Ascending aorta (tissue), 2 donors: ENCODE measurements around the gene IL22RA2. TPM values are rescaled to one million over a fixed set of nuclear protein-coding genes. Genes with fewer than 3 reads are reported as not detected.

Source experiments
- DNase-seq, 2 donors: peaks; one replicate each; pipeline ENCODE4 v3.0.0-alpha.2; 2019; ENCODE audit warnings: low spot score in 2 of 2
- H3K27ac ChIP-seq, 2 donors: fragments of 200-600 bp; sonication (generic); one replicate each; pipeline ENCODE4 v1.5.1; 2016 to 2017; ENCODE audit warnings: mild to moderate bottlenecking in 1 of 2
- H3K27me3 ChIP-seq: fragments of 200-600 bp; sonication (generic); one replicate; pipeline ENCODE4 v1.5.1; 2017
- H3K36me3 ChIP-seq, 2 donors: fragments of 200-600 bp; sonication (generic); one replicate each; pipeline ENCODE4 v1.5.1; 2016
- H3K4me1 ChIP-seq, 2 donors: fragments of 200-600 bp; sonication (generic); one replicate each; pipeline ENCODE4 v1.5.1; 2016 to 2017; ENCODE audit warnings: mild to moderate bottlenecking in 1 of 2
- H3K4me3 ChIP-seq, 2 donors: fragments of 200-600 bp; sonication (generic); one replicate each; pipeline ENCODE4 v1.5.1; 2016 to 2017; ENCODE audit warnings: mild to moderate bottlenecking in 1 of 2
- H3K9me3 ChIP-seq, 2 donors: fragments of 200-600 bp; sonication (generic); one replicate each; pipeline ENCODE4 v1.5.1; 2016
- intact Hi-C: fragments of 100-400 bp; cut with DNase I; formaldehyde crosslinking; loops from one replicate; pipeline ENCODE4 v1.15.1; 2023
- total RNA-seq: library from RNA; depleted of rRNA; stranded (reverse); fragments of >200 nt; gene quantifications from one replicate; pipeline ENCODE4 v1.1.0, GENCODE V29; 2016
- TF ChIP-seq, protein P1 (sequence below), 3 experiments: fragments of 200-600 bp in 2 of 3; fragments of 450-650 bp in 1 of 3; sonication (generic) in 2 of 3; IDR thresholded peaks; one replicate each; pipeline ENCODE4 v1.5.1; 2016 to 2019; ENCODE audit warnings: antibody characterized with exemption in 3 of 3, mild to moderate bottlenecking in 1 of 3, moderate library complexity in 1 of 3

IL22RA2 gene
- total RNA-seq, 1 donor from 2014 or later, result not detected

DNA sequence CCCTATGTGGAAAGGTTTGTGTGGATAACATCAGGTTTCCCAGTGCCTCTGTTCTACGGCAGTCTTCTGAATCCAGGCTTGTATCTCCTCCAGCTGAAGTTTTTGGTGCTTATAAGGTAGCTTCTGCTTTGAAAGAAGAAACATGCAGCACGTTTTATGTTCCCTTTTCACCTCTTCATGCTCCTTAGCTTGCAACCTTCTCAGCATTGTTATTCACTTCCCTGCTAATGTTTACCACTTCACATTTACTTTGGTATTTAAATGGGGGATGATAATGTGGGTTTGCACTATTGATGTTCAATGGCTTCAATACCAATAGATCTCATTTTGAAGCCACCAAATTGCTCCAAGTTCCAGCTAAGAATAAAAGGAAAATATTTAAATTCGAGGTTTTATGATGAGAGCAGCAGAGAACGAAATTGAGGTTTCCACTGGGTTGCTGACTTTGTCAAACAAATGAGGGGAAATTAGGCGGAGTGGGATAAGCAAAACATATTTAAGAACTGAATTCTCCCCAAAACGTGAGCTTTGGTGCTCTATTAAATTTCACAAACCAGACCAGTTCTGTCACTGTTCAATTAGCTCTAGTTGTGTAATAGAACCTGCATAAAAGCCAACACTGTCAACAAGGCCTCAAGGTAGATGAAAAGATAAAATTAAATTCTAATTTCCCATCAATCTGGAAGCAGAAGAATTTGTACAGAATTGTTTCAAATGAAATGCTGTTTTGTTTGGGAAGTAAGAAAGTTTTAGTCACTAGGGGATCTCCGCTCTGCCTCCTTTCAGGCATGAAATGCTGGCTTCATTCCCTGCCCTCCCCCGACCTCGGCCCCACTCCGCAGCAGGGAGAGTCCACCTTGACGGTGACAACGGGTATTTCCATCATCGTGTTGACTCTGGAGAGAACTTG, 1.4 kb downstream of the IL22RA2 start:
- H3K27ac ChIP-seq, result no peak overlapping the region
- TF ChIP-seq, protein P1, sequence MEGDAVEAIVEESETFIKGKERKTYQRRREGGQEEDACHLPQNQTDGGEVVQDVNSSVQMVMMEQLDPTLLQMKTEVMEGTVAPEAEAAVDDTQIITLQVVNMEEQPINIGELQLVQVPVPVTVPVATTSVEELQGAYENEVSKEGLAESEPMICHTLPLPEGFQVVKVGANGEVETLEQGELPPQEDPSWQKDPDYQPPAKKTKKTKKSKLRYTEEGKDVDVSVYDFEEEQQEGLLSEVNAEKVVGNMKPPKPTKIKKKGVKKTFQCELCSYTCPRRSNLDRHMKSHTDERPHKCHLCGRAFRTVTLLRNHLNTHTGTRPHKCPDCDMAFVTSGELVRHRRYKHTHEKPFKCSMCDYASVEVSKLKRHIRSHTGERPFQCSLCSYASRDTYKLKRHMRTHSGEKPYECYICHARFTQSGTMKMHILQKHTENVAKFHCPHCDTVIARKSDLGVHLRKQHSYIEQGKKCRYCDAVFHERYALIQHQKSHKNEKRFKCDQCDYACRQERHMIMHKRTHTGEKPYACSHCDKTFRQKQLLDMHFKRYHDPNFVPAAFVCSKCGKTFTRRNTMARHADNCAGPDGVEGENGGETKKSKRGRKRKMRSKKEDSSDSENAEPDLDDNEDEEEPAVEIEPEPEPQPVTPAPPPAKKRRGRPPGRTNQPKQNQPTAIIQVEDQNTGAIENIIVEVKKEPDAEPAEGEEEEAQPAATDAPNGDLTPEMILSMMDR (IDR thresholded peaks at IDR 0.05), result no peak
- no peak overlapping the region for H3K4me3 ChIP-seq
- H3K4me1 ChIP-seq, result no peaks in the 10 kb centered on the region
- no peaks in the 10 kb centered on the region for H3K27me3 ChIP-seq
- H3K9me3 ChIP-seq, result no peaks in the 10 kb centered on the region
- intact Hi-C loops, result no loop called here
- DNase-seq, result no peak
- no peaks in the 10 kb centered on the region for H3K36me3 ChIP-seq

DNA sequence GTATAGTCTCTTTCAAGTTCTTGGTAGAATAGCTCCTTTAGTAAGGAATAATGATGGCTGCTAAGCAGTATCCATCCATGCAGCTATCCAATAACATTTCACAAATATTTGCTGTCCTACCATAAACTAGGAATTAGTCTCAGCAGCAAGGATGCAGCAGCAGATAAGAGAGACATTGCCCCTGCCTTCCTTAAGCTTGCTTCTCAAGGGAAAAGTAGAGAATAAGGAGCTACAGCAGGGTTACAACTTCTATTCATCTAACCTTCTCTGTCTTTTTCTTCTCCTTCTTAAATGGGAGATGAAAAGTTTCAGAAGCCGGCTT, 2.4 kb downstream of the IL22RA2 start:
- TF ChIP-seq, protein P1 (IDR thresholded peaks at IDR 0.05), result no peak
- no peak for DNase-seq
- H3K27me3 ChIP-seq, result no peaks in the 10 kb centered on the region
- no peak overlapping the region for H3K4me3 ChIP-seq
- H3K4me1 ChIP-seq, result no peaks in the 10 kb centered on the region
- no peak overlapping the region for H3K27ac ChIP-seq
- H3K36me3 ChIP-seq, result no peaks in the 10 kb centered on the region
- no peaks in the 10 kb centered on the region for H3K9me3 ChIP-seq
- intact Hi-C loops, result no loop called here

DNA sequence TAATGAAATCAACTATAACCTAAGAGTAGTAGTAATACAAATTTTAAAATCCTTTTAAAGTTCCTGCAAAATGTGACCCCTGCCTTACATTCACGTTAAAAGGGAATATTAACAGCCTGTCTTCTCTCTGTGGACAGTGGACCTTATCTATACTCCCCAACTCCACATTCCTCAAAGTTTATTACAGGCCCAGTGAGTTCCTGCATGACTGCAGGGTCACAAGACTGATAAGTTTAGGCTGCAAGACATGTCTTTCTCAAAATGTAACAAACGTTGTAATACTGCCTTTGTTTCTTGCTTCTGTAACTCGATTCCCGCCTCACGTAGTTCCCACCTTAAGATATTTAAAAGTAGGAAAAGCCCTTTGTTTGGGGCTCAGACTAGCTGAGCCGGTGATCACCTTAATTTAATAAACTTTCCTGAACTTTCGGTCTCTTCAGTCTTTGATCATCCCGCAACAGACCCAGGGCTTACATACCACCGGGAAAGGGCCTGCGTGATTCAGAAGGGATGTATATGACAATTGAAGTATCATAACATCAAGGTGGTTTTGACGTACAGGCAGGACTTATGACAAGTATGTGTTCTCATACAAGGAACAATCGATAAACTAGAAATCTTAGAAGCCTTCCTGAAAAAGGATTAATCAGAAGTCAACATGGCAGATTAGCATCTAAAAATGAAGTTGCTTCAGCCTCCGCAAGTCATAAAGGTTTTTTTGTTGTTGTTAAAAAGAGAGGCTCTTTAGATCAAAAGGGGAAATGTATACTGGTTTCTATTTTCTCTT, 3.0 kb downstream of the IL22RA2 start:
- Histone ChIP-seq H3K36me3 (no peaks in the 10 kb centered on the region), H3K9me3 (no peaks in the 10 kb centered on the region), H3K27me3 (no peaks in the 10 kb centered on the region), H3K27ac (no peak overlapping the region), H3K4me3 (no peak overlapping the region), H3K4me1 (no peaks in the 10 kb centered on the region)
- intact Hi-C loops, result no loop called here
- TF ChIP-seq, protein P1 (IDR thresholded peaks at IDR 0.05), result no peak
- no peak for DNase-seq

DNA sequence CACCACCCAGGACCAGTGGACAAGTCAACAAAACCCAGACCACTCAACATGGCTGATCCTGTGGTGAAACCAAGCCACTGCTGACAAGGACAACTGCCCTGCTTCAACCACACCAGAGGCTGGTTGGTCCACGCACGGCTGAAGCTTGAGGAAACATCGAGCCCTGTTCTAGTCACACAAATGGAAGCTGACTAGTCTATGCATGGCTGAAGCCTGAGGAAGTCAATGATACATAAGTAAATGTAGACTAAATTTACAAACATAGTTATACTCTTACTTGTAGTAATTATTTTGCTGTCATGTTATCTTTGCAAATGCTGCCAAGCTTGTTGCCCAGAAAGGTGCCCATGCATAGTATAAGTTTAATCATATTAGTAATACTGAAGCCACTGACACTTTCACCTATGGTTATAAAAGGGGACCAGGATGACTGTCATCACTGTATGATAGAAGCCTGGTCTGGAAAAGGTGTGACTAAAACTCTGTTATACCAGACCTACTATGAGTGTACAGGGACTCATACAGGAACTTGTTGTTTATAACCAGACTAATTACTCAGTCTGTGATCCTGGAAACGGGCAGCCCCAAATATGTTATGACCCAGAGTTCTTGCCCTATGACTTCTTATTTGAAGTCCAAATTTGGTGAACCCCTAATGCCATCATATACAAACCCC, 5.6 kb downstream of the IL22RA2 start:
- Histone ChIP-seq H3K27ac (no peak overlapping the region), H3K4me3 (no peak overlapping the region), H3K9me3 (no peaks in the 10 kb centered on the region), H3K36me3 (no peaks in the 10 kb centered on the region), H3K27me3 (no peaks in the 10 kb centered on the region), H3K4me1 (no peaks in the 10 kb centered on the region)
- intact Hi-C loops, result no loop called here
- TF ChIP-seq, protein P1 (IDR thresholded peaks at IDR 0.05), result no peak
- DNase-seq, result no peak

DNA sequence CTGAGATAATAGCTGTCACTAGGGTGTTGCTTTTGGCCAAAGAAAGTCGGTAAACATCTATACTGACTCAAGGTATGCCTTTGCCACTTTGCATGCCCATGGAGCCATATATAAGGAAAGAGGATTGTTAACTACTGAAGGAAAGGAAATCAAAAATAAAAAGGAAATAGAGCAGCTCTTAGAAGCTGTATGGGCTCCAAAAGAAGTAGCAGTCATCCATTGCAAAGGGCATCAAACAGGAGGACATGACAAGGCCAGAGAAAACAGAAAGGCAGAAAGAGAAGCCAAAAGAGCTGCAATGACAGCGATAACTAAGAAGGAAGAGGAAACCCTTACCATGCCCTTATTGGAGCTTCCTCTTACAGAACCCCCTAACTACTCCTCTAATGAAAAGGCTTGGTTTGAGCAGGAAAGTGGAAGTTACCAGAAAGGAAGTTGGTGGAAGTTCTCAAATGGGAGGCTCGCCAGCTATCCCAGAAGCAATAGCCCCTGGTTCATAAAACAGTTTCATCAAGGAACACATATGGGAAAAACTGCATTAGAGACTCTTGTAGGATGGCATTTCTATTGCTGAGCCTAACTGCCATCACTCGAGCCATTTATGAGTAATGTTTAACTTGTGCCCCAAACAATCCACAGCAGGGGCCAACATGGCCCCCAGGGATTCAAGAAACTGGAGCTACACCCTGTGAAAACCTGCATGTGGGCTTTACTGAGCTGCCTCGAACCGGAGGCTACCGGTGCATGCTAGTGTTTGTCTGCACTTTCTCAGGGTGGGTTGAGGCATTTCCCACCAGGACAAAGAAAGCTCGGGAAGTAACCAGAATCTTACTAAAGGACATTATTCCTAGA, 7.0 kb downstream of the IL22RA2 start:
- no peak overlapping the region for H3K27ac ChIP-seq
- DNase-seq, result no peak
- intact Hi-C loops, result no loop called here
- H3K36me3 ChIP-seq, result no peaks in the 10 kb centered on the region
- no peaks in the 10 kb centered on the region for H3K4me1 ChIP-seq
- no peaks in the 10 kb centered on the region for H3K27me3 ChIP-seq
- H3K9me3 ChIP-seq, result no peaks in the 10 kb centered on the region
- TF ChIP-seq, protein P1 (IDR thresholded peaks at IDR 0.05), result no peak
- H3K4me3 ChIP-seq, result no peak overlapping the region
